HepG2 (cell line): Measurements from ENCODE around the gene IFIT5. TPM values are rescaled to one million over a fixed set of nuclear protein-coding genes. Genes with fewer than 3 reads are reported as not detected.

Source experiments
- ATAC-seq: fragments of 200-7000 bp; cut with Tn5 transposase; 3 replicates; pipeline ENCODE4 v1.9.1; 2020; ENCODE audit warnings: mild to moderate bottlenecking, moderate library complexity
- BruUV-seq: library from RNA; stranded (reverse); fragments of 400-500 nt; replicated peaks from 2 replicates; lab custom pipeline; 2021; lab: Mats Ljungman, UMichigan
- CTCF ChIA-PET: fragments of 300-600 bp; formaldehyde crosslinking; extraction: SDS; loops from one replicate; lab custom pipeline; 2021; ENCODE audit warnings: low total read pairs, inconsistent platforms, low intra/inter-chr PET ratio; lab: Yijun Ruan, JAX
- POLR2A ChIA-PET: fragments of 350-600 bp; sonication (Branson Sonifier 250); formaldehyde crosslinking; loops from one replicate; lab custom pipeline; 2020; ENCODE audit warnings: antibody characterized with exemption, inconsistent platforms; lab: Yijun Ruan, JAX
- DNase-seq: peaks from one replicate; pipeline ENCODE4 v3.0.0-alpha.2; 2015; ENCODE audit warnings: low spot score
- FAIRE-seq: peaks from 3 replicates; lab custom pipeline; 2011; peaks lifted over from hg19 to GRCh38; lab: Jason Lieb, UNC
- H2AFZ ChIP-seq: one replicate; pipeline ENCODE4 v1.6.1; 2011; ENCODE audit warnings: low read length, inconsistent platforms
- H3K27ac ChIP-seq: fragments of 300-600 bp; 3 replicates; pipeline ENCODE4 v1.8.0; 2011; ENCODE audit warnings: mixed run types, mild to moderate bottlenecking, mixed read lengths, low read length, inconsistent platforms; ENCODE audit not compliant: insufficient read depth; ENCODE audit errors: extremely low read length
- H3K27me3 ChIP-seq, 2 experiments: fragments of 200-600 bp in 1 of 2; 2 replicates in 1 of 2; 3 replicates in 1 of 2; pipeline versions ENCODE4 v1.6.0 to v1.8.0; 2011; ENCODE audit warnings: low read length in 2 of 2, mild to moderate bottlenecking in 2 of 2, moderate library complexity in 2 of 2, inconsistent platforms in 1 of 2; ENCODE audit not compliant: insufficient read depth in 2 of 2, control insufficient read depth in 1 of 2
- H3K36me3 ChIP-seq, 2 experiments: fragments of 200-600 bp in 1 of 2; replicated peaks in 1 of 2; 2 replicates in 1 of 2; 3 replicates in 1 of 2; pipeline versions ENCODE4 v1.5.1 to v1.8.0; 2011; ENCODE audit warnings: low read length in 2 of 2, inconsistent platforms in 1 of 2; ENCODE audit not compliant: insufficient read depth in 2 of 2, control insufficient read depth in 1 of 2
- H3K4me1 ChIP-seq: 2 replicates; pipeline ENCODE4 v1.5.1; 2012; ENCODE audit warnings: low read length, inconsistent platforms; ENCODE audit not compliant: insufficient read depth
- H3K4me2 ChIP-seq: 2 replicates; pipeline ENCODE4 v1.6.0; 2011; ENCODE audit warnings: low read depth, low read length, inconsistent platforms
- H3K4me3 ChIP-seq, 3 experiments: fragments of 200-600 bp in 1 of 3; sonication (generic), shearing (Covaris generic) in 1 of 3; replicated peaks in 1 of 3; 2 replicates each; pipeline ENCODE4 v1.5.1; 2011 to 2016; ENCODE audit warnings: low read length in 3 of 3, inconsistent platforms in 2 of 3, low read depth in 2 of 3, mild to moderate bottlenecking in 2 of 3, control low read depth in 1 of 3, mixed read lengths in 1 of 3; ENCODE audit not compliant: insufficient read depth in 1 of 3
- H3K79me2 ChIP-seq: one replicate; pipeline ENCODE4 v1.6.1; 2011; ENCODE audit warnings: low read length, inconsistent platforms; ENCODE audit not compliant: insufficient read depth
- H3K9ac ChIP-seq: 2 replicates; pipeline ENCODE4 v1.6.0; 2011; ENCODE audit warnings: mild to moderate bottlenecking, low read depth, low read length, inconsistent platforms; ENCODE audit not compliant: insufficient read depth
- H3K9me3 ChIP-seq: 2 replicates; pipeline ENCODE4 v1.5.1; 2012; ENCODE audit warnings: mild to moderate bottlenecking, low read length
- H4K20me1 ChIP-seq: 2 replicates; pipeline ENCODE4 v1.6.0; 2011; ENCODE audit warnings: inconsistent platforms, mild to moderate bottlenecking, low read length, moderate library complexity; ENCODE audit not compliant: insufficient read depth
- CEBPB ChIP-seq: IDR thresholded peaks from 2 replicates; pipeline ENCODE4 v1.6.1; 2011; ENCODE audit warnings: low read depth, low read length, improper control_type of control experiment, borderline replicate concordance
- CEBPG ChIP-seq: IDR thresholded peaks from 2 replicates; pipeline ENCODE4 v1.6.1; 2016
- GATAD2A ChIP-seq: IDR thresholded peaks from 2 replicates; pipeline ENCODE4 v1.6.1; 2016
- MIER2 ChIP-seq: IDR thresholded peaks from 2 replicates; pipeline ENCODE4 v1.6.1; 2016; ENCODE audit warnings: missing biosample characterization, missing genetic modification reagents
- MLX ChIP-seq: IDR thresholded peaks from 2 replicates; pipeline ENCODE4 v1.6.1; 2016
- NR2C2 ChIP-seq: sonication (generic); formaldehyde crosslinking; IDR thresholded peaks from 2 replicates; pipeline ENCODE4 v1.4.0; 2020; ENCODE audit warnings: missing genetic modification reagents, mild to moderate bottlenecking, moderate library complexity, borderline replicate concordance
- PRDM10 ChIP-seq: sonication (generic); formaldehyde crosslinking; IDR thresholded peaks from 2 replicates; pipeline ENCODE4 v1.4.0; 2020; ENCODE audit warnings: low read depth, missing genetic modification reagents
- TOE1 ChIP-seq: sonication (generic); formaldehyde crosslinking; IDR thresholded peaks from 2 replicates; pipeline ENCODE4 v1.4.0; 2020; ENCODE audit warnings: mild to moderate bottlenecking, missing genetic modification reagents
- ZNF160 ChIP-seq: sonication (generic); formaldehyde crosslinking; IDR thresholded peaks from 2 replicates; pipeline ENCODE4 v1.8.0; 2022; ENCODE audit warnings: mild to moderate bottlenecking, inconsistent platforms, missing genetic modification reagents
- ZNF276 ChIP-seq: sonication (generic); formaldehyde crosslinking; IDR thresholded peaks from 2 replicates; pipeline ENCODE4 v1.4.0; 2020; ENCODE audit warnings: mild to moderate bottlenecking, low read depth, missing genetic modification reagents
- ZNF446 ChIP-seq: sonication (generic); formaldehyde crosslinking; IDR thresholded peaks from 2 replicates; pipeline ENCODE4 v1.5.0; 2020; ENCODE audit warnings: mild to moderate bottlenecking, missing genetic modification reagents
- WGBS: methylation state at CpG from one replicate; pipeline ENCODE4 v1.1.6; 2017; ENCODE audit warnings: low lambda C conversion rate; 5-methylcytosine and 5-hydroxymethylcytosine counted together
- in situ Hi-C: cut with HindIII; loops from 2 replicates; pipeline ENCODE4 v1.10.0; 2017; ENCODE audit warnings: low pct_unique_long_range_greater_than_20kb; ENCODE audit not compliant: extremely low pct_ligation_motif_present
- intact Hi-C: fragments of 100-400 bp; cut with micrococcal nuclease; formaldehyde crosslinking; loops from one replicate; pipeline ENCODE4 v1.10.0; 2022; ENCODE audit not compliant: unreplicated experiment
- polyA plus RNA-seq, 8 experiments: library from polyadenylated mRNA; depleted of rRNA in 3 of 8; stranded (reverse) in 7 of 8; unstranded in 1 of 8; fragments of >200 nt; fragmentation: Illumina TruSeq in 4 of 8; extraction: Trizol in 4 of 8; gene quantifications; 2 replicates each; pipeline versions ENCODE4 v1.2.1 to v1.2.3, GENCODE V29; 2011 to 2016; ENCODE audit warnings: low read depth in 4 of 8, missing spikeins in 1 of 8, mixed read lengths in 1 of 8; ENCODE audit not compliant: insufficient read depth in 1 of 8
- total RNA-seq, 5 experiments: library from RNA; depleted of rRNA; stranded (reverse); fragments of >200 nt; fragmentation: Illumina TruSeq; extraction: Trizol; gene quantifications; 2 replicates each; pipeline ENCODE4 v1.2.3, GENCODE V29; 2016; ENCODE audit warnings: low read depth in 1 of 5

Gene IFIT5
- total and polyA plus RNA-seq, 2 of the 13 experiments (the other 11 are each of a cell fraction or from before 2014, with no cell fraction given): 2.2 to 8.3 TPM

GRCh38 chr10:89392974-89393373, 21.4 kb upstream of the IFIT5 start:
- CTCF ChIA-PET: no interaction called here
- POLR2A ChIA-PET: interaction anchor here (1.0 to 1.8 kb wide), 9 partner anchors 19 to 308 kb away, joined by 3 to 13 read pairs (median 5); partner anchors contain the start of genes IFIT3, IFIT5, KIF20B and LIPA
- H3K4me1 ChIP-seq: peaks cover 16% of the 10 kb centered on the region
- H3K4me3 ChIP-seq: peak overlapping the region; percentile 68 to 88 (median 78); a peak in 5 of 6 replicates
- H3K27ac ChIP-seq: peak overlapping the region; percentile 66
- no peaks in the 10 kb centered on the region for H3K79me2 ChIP-seq
- no TSS peak for BruUV-seq
- in situ Hi-C loops: no loop called here
- peak; percentile 32 for FAIRE-seq
- peak overlapping the region; percentile 54; the same call in 1 of the 2 replicates for H3K9ac ChIP-seq
- no peaks in the 10 kb centered on the region for H3K27me3 ChIP-seq
- H3K36me3 ChIP-seq: no peaks in the 10 kb centered on the region
- peak; percentile 71; the same call in 1 of the 2 replicates for TF ChIP-seq CEBPG (CRISPR knock-in tag)
- TF ChIP-seq CEBPB: peak; percentile 38; the same call in 1 of the 2 replicates
- TF ChIP-seq ZNF276 (CRISPR knock-in tag): no peak
- no peak for TF ChIP-seq MLX
- TF ChIP-seq TOE1 (CRISPR knock-in tag): no peak
- no peak for TF ChIP-seq MIER2
- 0 out of 2 replicates have a peak, but pooled peaks have one; percentile 18 for TF ChIP-seq GATAD2A (CRISPR knock-in tag)
- no peak for TF ChIP-seq ZNF446 (CRISPR knock-in tag)
- TF ChIP-seq ZNF160 (CRISPR knock-in tag): no peak
- 0 out of 2 replicates have a peak, but pooled peaks have one; percentile 6 for TF ChIP-seq NR2C2 (CRISPR knock-in tag)
- peak; percentile 66; the same call in 1 of the 2 replicates for TF ChIP-seq PRDM10
- TF ChIP-seq, all 625 proteins: peak for 5
- DNase-seq (no peak), ATAC-seq (peak; percentile 73)
- Histone ChIP-seq H3K4me2 (peak overlapping the region; percentile 72), H2AFZ (peak overlapping the region; percentile 55), H3K9me3 (no peaks in the 10 kb centered on the region), H4K20me1 (no peaks in the 10 kb centered on the region)
- intact Hi-C loops: loop anchor here (1.0 to 2.0 kb wide), 2 partner anchors 18 to 21 kb away; partner anchors contain the start of gene IFIT5
- WGBS: 20% methylated on average over 1 of the region's 2 CpGs
